DMS79 treated with DMSO at 0.1 percent for 48 hours (cell line): ENCODE results near the gene IGDCC3.

Experiments used
- DNase-seq: peaks from one replicate; lab custom pipeline; 2025; lab: John Stamatoyannopoulos, UW

IGDCC3 gene

GRCh38 chr15:65326818-65327217, 51.0 kb downstream of the IGDCC3 start:
- no peak for DNase-seq

DNA sequence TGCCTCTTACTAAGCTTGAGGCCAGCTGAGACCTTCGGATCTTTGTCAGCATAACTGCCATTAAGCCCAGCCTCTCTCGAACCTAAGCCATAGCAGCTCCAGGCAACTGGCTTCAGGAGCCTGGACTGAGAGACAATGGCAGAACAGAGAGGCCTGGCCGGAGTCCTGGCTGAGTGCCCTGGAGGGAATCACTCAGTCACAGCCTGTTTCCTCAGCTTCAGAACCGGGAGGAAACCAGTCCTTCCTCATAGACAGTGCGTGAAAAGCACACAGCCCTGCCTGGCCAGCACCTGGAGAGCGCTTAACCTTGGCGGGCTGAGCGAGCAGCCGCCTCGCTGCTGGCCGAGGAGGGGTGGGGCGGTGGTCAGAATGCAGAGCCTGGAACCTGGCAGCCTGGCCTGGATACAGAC, 51.7 kb downstream of the IGDCC3 start:
- DNase-seq: peak; percentile 10

DNA sequence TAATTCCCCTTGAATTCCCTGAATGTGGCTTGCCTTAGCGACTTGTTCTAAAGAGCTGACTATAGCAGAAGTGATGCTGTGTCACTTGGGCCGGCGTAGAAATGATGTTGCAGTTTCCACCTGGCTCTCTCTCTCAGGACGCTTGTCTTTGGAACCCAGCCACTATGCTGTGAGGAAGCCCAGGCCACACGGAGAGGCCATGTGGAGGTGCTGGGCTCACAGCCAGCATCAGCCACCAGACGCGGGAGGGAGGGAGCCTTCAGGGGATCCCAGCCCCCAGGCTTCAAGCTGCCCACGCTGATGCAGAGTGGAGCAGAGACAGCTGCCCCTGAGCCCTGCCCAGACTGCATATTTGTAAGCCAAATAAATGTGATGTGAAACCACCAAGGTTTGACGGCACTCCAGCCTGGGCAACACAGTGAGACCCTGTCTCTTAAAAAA, 54.7 kb downstream of the IGDCC3 start:
- peak; percentile 56 for DNase-seq

DNA sequence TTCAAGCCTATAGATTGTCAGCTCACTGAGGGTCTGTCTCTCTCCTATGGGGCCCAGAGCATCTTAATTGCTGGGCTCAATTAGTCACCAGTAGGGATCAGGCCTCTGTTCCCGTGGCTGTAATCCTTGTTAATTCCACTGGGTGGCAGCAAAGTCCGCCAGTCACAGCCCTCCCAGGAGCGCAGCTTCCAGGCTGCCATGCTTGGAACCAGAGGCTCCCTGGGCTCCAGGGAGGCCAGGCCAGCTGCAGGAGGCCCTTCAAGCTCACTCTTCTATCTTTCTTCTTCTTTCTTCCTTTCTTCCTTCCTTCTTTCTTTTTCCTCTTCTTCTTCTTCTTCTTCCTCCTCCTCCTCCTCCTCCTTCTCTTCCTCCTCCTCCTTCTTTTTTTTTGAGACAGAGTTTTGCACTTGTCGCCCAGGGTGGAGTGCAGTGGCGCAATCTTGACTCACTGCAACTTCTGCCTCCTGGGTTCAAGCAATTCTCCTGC, 58.9 kb downstream of the IGDCC3 start:
- DNase-seq: peak; percentile 29

DNA sequence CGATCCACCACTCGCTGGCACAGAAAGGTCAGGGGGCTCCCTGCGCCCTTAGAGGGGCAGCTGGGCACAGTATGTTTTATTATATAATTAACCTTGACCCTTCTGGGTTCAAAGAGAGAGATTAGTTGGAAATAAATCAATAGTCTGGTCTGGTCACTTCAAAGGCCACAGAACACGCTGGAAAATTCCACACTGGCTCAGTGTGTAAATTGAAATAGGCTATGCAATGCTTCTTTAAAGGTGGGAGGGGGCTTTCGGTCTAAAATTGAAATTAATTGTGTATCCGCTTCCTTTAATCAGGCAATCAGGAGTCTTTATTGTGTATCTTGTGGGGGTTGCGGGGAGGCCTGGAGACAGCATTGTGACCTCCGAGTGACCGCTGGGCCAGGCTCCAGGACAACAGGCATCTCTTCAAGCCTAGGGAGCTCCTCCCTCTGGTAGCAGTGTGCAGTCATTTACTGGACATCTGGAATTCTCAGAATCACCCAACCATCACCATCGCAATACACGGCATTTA, 65.3 kb downstream of the IGDCC3 start:
- DNase-seq: no peak

- no peak for DNase-seq
Measured at GRCh38 chr15:65311760-65312159, 66.0 kb downstream of the IGDCC3 start.

- no peak for DNase-seq
Measured at GRCh38 chr15:65310431-65311137, 67.2 kb downstream of the IGDCC3 start.

- no peak for DNase-seq
Measured at GRCh38 chr15:65309882-65310418, 67.9 kb downstream of the IGDCC3 start.

DNA sequence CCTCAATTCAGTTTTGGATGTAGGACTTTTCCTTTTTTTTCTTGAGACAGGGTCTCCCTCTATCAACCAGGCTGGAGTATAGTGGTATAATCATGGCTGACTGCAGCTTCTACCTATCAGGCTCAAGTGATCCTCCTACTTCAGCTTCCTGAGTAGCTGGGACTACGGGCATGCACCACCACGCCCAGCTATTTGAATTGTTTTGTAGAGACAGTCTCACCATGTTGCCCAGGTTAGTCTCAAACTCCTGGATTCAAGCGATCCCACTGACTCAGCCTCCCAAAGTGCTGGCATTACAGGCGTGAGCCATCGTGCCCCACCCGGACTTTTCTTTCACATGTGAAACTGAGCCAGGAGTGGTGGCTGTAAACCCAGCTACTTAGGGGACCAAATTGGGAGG, 69.8 kb downstream of the IGDCC3 start:
- DNase-seq: no peak

DNA sequence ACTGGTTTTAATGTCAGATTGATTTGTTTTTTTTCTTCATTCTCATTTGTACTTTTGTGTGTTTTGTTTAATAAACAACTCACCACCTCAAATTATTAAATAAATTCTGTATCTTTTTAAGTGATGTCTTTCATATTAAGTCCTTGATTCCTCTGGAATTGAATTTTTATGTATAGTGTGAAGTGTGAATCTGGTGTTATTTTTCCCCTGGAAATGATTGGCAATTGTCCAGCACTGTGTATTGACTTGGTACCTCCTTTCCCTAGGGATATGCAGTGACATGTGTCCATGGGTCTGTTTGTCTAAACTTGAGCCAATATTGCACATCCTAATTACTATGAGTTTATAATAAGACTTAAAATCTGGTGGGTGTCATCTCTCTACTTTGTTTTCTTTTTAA, 71.3 kb downstream of the IGDCC3 start:
- DNase-seq: no peak

- no peak for DNase-seq
Measured at GRCh38 chr15:65305776-65306175, 72.0 kb downstream of the IGDCC3 start.

DNA sequence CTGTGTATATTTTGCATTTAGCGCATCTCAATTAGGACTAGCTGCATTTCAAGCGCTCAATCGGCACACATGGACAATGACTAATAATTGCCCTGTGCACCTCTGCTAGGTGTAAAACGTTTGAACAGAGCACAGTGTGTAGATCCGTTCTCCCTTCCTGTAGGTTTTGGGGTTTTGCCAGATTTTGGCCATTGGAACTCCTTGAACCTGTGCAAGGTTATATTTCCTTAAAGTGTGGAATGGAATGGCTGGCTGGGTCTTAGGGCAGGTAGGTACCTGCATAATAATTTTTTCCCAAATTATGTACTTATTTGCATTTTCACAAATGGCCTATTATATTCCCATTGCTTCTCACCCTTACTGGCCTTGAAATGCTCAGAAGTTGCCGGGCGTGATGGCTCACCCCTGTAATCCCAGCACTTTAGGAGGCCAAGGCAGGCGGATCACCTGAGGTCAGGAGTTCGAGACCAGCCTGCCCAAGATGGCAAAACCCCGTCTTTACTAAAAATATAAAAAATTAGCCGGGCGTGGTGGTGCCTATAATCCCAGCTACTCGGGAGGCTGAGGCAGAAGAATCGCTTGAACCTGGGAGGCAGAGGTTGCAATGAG, 72.5 kb downstream of the IGDCC3 start:
- no peak for DNase-seq

DNA sequence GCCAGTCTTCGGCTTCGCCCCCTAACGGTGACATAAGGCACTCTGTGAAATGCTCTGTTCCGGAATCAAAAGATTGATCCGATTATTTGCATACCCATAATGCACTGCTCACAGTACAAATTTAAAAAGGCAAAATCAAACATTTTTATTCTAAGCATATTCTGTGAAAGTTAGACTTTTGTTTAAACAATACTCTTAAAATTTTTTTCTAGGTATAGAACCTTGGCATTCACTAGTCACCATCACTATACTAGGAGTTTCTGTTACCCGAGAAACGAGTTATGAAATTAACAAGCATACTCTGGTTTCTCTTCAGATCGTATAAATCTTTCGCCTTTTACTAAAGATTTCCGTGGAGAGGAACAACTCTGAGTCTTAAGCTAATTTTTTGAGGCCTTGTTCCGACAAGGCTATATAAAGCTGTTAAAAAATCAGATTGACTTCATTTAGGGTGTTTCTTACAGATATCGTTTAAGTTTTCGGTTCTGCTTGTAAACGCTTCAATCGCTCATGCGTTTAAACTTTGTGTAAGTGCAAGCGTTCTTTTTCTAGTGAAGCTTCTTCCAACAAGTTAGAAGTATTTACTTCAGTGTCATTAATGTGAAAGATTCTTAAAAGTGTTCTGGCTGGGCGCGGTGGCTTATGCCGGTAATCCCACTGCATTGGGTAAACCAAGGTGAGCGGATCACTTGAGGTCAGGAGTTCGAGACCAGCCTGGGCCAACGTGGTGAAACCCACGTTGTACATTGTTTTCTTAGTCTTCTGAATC, 73.2 kb downstream of the IGDCC3 start, which contains the start of gene RNU5B-1:
RNU5B-1 (plus strand) TSS at position 297 of the 769 bp plus-strand sequence.
- peak; percentile 85 for DNase-seq

DNA sequence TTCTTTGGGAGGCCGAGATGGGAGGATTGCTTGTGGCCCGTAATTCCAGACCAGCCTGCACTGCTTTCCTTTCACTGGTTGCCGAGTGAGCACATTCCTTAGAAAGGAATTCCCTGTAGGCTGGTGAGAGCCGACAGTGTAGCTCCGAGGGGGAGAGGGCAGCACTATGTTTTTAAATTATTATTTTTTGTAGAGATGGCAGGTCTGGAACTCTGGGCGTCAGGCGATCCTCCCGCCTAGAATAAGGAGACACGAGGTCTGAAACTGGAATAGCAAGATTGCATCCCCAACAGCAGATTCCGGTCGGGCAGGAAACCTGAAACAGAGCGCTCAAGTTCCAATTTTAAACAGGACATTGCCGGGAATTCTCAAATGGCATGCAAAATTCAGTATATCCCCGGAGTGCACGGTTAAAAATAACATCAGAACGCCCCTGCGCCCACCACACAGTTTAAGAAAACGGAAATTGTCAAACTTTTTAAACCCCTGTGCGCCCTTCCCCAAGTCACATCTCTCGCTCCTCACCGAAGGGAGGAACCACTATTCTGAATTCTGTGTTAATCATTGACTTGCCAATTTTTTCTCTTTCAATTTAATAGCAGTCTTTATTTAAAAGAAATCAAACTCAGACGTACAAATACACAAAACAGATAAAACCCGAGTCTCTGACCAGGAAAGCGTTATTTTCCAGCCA, 74.0 kb downstream of the IGDCC3 start:
- DNase-seq: peak; percentile 31

DNA sequence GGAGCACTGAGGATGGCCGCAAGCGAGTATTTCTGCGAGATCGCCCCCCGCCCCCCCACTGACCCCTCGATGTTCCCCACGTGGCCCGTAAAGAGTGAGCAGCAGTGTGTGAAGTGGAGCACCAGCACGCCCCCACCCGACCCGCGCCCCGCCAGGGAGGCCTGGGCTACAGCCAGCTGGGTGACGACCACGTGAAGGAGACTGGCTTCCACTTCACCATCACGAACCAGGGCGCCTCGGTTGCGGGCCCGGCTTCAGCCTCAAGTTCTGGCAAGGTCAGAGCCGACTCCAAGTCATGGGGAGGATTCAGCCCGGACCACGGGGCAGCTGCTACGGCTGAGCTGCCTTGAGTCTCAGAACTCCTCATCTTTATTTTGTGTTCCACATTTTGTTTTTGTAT, 75.7 kb downstream of the IGDCC3 start:
- DNase-seq: no peak

GRCh38 chr15:65300924-65301441, 76.8 kb downstream of the IGDCC3 start:
- DNase-seq: no peak

- no peak for DNase-seq
Measured at GRCh38 chr15:65298731-65299130, 79.1 kb downstream of the IGDCC3 start.

DNA sequence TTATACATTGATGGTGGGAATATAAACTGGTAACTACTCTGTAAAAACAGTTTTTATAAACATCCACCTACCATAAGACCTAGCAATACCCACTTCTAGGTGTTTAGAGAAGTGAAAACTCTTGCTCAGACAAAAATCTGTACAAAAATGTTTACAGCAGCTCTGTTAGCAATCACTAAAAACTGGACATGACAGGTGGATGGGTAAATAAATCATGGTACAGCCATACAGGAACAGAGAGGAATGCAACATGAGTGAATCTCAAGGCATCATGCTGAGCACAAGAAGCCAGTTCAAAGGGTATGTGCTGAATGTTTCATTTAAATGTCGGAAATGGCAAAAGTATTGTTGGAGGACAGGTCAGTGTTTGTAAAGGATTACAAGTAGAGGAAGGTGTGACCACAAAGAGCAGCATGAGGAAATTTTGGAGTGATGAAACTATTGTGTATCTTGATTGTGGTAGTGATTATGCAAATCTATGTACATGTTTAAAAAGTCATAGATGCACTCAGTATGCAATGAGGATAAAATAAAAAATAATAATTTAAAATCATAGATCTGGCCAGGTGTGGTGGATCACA, 84.8 kb downstream of the IGDCC3 start:
- DNase-seq: no peak

- DNase-seq: no peak
Measured at GRCh38 chr15:65290228-65290627, 87.6 kb downstream of the IGDCC3 start.

- DNase-seq: no peak
Measured at GRCh38 chr15:65289261-65289854, 88.4 kb downstream of the IGDCC3 start.

DNA sequence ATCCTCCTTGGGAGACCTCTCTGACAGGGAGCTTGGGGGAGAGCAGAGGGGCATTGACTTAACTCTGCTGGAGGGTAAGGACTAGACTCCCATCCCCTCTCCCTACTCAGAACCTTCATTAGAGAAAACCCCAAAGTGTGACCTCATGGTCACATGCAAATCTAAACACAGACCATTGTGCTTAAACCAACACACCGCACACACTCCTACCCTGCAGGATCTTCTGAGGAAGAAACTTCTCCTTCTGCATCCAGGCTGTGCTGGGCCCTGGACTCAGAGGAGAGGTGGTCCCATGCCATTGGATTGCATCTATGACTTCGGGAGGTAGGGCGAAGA, 90.3 kb downstream of the IGDCC3 start:
- DNase-seq: no peak
